ENCODE data around the gene DCHS1.
"Not testable (repeated sequence)": the region's sequence is repeated elsewhere in the genome, so short reads cannot be mapped to it uniquely, and the experiment has no call there.

- TF ChIP-seq POLR2AphosphoS5, CTCF, POLR2A (IDR thresholded peaks at IDR 0.05): not testable (repeated sequence)
These were observed 28.5 kb upstream of the DCHS1 start for GRCh38 chr11:6684068-6684467.
